C4-2B (cell line): Measurements from ENCODE around the gene TMEM106C.

Experiments used
- H3K27ac ChIP-seq: fragments of 450-650 bp; 2 replicates; pipeline ENCODE4 v1.5.1; 2017
- ZFX ChIP-seq: fragments of 450-650 bp; IDR thresholded peaks from 2 replicates; pipeline ENCODE4 v1.6.1; 2017
- TF ChIP-seq, protein P1 (sequence below): fragments of 450-650 bp; conservative IDR thresholded peaks from 2 replicates; pipeline ENCODE4 v1.5.1; 2017; ENCODE audit warnings: mild to moderate bottlenecking

Gene TMEM106C, protein sequence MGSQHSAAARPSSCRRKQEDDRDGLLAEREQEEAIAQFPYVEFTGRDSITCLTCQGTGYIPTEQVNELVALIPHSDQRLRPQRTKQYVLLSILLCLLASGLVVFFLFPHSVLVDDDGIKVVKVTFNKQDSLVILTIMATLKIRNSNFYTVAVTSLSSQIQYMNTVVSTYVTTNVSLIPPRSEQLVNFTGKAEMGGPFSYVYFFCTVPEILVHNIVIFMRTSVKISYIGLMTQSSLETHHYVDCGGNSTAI

DNA sequence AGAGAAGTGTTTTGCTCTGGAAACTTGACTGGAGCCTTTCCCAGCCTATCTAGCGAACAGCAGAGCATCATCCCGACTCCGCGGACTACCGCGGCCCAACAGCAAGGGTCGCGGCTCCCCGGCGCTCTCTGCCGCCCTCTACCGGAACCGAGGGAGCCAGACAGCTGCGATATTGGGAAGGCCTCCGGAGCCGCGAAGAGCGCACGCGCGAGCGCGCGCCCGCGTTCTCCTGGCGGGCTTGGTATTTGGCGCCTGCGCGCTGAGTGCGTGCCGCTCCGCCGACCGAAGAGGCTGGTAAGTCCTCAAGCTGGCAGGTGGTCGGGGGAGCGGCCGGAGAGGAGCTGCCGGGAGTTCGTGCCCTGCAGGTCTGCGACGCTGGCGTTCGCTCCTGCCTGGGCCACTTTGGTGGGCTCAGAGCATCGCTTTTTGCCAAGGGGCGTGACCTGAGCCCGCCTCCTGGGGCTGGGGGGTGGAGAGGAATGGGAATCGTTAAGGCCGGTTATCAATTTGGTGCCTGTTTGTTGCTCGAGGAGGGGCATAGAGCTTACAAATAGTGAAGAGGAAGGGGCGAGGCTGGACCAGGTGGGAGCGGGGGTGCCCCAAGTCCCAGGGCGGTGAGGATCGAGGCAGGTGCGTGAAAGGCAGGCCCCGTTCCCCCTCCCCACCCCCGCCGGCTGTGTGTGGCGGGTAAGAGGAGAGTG lies at the start of gene TMEM106C:
TSS of gene TMEM106C (plus strand) at position 257 of the 701 bp plus-strand sequence. CDS start 641 bp downstream, outside the sequence.
- H3K27ac ChIP-seq = peak within 1 kb of the TSS; percentile 87
- TF ChIP-seq, protein P1, sequence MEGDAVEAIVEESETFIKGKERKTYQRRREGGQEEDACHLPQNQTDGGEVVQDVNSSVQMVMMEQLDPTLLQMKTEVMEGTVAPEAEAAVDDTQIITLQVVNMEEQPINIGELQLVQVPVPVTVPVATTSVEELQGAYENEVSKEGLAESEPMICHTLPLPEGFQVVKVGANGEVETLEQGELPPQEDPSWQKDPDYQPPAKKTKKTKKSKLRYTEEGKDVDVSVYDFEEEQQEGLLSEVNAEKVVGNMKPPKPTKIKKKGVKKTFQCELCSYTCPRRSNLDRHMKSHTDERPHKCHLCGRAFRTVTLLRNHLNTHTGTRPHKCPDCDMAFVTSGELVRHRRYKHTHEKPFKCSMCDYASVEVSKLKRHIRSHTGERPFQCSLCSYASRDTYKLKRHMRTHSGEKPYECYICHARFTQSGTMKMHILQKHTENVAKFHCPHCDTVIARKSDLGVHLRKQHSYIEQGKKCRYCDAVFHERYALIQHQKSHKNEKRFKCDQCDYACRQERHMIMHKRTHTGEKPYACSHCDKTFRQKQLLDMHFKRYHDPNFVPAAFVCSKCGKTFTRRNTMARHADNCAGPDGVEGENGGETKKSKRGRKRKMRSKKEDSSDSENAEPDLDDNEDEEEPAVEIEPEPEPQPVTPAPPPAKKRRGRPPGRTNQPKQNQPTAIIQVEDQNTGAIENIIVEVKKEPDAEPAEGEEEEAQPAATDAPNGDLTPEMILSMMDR = peak; percentile 100
- TF ChIP-seq ZFX = peak; percentile 62

GRCh38 chr12:47920913-47921312 lies 42.5 kb upstream of the TMEM106C start:
- H3K27ac ChIP-seq = no peak overlapping the region
- TF ChIP-seq, protein P1 = no peak
- no peak for TF ChIP-seq ZFX

DNA sequence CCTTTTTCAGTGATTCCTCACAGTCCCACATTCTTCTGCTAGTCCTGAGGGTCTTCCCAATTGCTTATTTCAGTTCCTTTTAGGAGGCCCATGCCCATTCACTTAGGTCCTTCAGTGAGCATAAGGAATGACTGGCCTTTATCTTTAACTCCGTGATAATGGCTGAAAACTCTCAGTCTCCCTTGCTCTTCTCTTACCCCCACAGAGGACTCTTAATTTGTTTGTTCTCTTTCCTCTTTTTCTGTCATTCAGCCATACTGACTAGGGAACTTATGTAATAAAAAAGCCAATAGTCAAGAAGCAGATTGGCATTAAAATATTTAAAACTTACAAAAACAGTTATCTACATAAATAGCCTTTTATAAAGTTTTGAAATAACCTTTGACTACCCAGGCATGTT lies 41.5 kb upstream of the TMEM106C start:
- no peak overlapping the region for H3K27ac ChIP-seq
- TF ChIP-seq, protein P1 = no peak
- TF ChIP-seq ZFX = no peak

DNA sequence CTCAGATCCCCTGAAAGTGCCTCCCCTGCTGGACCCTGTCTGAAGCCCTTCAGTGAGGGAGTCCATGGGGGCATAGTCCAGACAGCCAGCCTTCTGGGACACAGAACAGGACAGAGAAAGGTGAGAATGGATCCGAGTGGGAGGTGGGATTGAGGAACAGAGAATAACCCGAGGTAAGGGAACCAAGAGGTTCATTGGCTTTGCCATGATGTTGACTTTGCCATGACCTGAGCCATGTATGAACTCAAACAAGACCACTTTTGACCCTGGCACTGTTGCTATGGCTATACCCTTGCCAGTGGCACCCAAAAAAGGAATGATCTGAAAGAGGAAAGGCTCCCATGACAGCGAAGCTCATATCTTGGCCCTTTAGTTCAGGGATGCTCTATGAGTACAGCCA lies 36.0 kb upstream of the TMEM106C start:
- H3K27ac ChIP-seq = no peak overlapping the region
- TF ChIP-seq, protein P1 = no peak
- no peak for TF ChIP-seq ZFX

DNA sequence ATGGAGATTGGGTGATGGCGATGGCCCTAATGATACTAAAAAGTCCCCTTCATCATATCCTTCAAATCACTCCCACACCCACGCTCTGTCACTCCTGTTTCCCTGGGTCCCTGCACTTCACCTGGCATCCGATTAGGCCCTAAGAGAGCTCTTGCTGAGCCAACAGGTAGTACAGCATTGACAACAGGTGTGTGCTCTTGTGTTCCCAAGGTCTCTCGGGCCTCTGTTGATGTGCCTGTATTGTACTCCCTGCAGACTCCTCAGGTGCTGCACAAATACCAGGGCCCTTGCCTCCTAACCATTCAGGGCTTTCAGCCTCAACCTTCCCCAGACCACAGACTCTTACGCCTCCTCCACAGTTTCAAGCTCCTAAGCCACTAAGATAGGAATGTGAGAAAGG lies 32.8 kb upstream of the TMEM106C start:
- no peak for TF ChIP-seq ZFX
- TF ChIP-seq, protein P1 = no peak
- no peak overlapping the region for H3K27ac ChIP-seq

- TF ChIP-seq ZFX = no peak
- TF ChIP-seq, protein P1 = no peak
- H3K27ac ChIP-seq = no peak overlapping the region
Measured at GRCh38 chr12:47931187-47931586, 32.2 kb upstream of the TMEM106C start.

GRCh38 chr12:47935184-47935583 lies 28.2 kb upstream of the TMEM106C start:
- no peak overlapping the region for H3K27ac ChIP-seq
- TF ChIP-seq ZFX = no peak
- TF ChIP-seq, protein P1 = no peak
